ENCODE measurements around the gene ACTN1. TPM values are rescaled to one million over a fixed set of nuclear protein-coding genes. Genes with fewer than 3 reads are reported as not detected.

Gene ACTN1
- total and polyA plus RNA-seq, 2 experiments from 2014 or later = 121 to 280 TPM

- no peaks in the 10 kb centered on the region for H3K36me3 ChIP-seq (ENCODE audit: insufficient read depth)
- H3K4me2 ChIP-seq = no peak overlapping the region
- no peak for ATAC-seq
- Mint-ChIP-seq H3K27me3 (ENCODE audit: insufficient read depth, low read depth, poor library complexity) (peaks cover 12% of the 10 kb centered on the region), H3K4me3 (no peak overlapping the region), H3K27ac (no peak overlapping the region; the same call in 1 of the 2 replicates), H3K36me3 (ENCODE audit: low read depth) (peaks cover 37% of the 10 kb centered on the region), H3K4me1 (peaks cover 37% of the 10 kb centered on the region), H3K9me3 (no peaks in the 10 kb centered on the region; the same call in 1 of the 3 replicates)
- H2AFZ ChIP-seq = no peak overlapping the region
- DNase-seq (ENCODE audit: low spot score) = no peak
- H3K27me3 ChIP-seq (ENCODE audit: insufficient read depth) = no peaks in the 10 kb centered on the region
- H3K4me1 ChIP-seq (ENCODE audit: insufficient read depth) = peaks cover 11% of the 10 kb centered on the region; the same call in 1 of the 2 replicates
- no peak overlapping the region for H3K27ac ChIP-seq (ENCODE audit: low read depth)
- H3K79me2 ChIP-seq (replicated peaks; ENCODE audit: insufficient read depth) = peaks cover 87% of the 10 kb centered on the region
- no peaks in the 10 kb centered on the region for H3K9me2 ChIP-seq (ENCODE audit: insufficient read depth)
- no peaks in the 10 kb centered on the region for H3F3A ChIP-seq (replicated peaks; ENCODE audit: low read depth)
- peaks cover 44% of the 10 kb centered on the region for H4K20me1 ChIP-seq (replicated peaks; ENCODE audit: insufficient read depth)
- no peak overlapping the region for H3K4me3 ChIP-seq
- TF ChIP-seq POLR2AphosphoS5 (IDR thresholded peaks at IDR 0.05; ENCODE audit: low read depth) = no peak
- no peak for TF ChIP-seq EZH2phosphoT487 (IDR thresholded peaks at IDR 0.05; ENCODE audit: unreplicated experiment)
- TF ChIP-seq REST (IDR thresholded peaks at IDR 0.05; ENCODE audit: unreplicated experiment) = no peak
- TF ChIP-seq ZNF114 (CRISPR knock-in tag; IDR thresholded peaks at IDR 0.05) = no peak
- no peak for TF ChIP-seq EZH2 (IDR thresholded peaks at IDR 0.05; ENCODE audit: low read depth, unreplicated experiment)
- no peak for TF ChIP-seq NANOG (IDR thresholded peaks at IDR 0.05; ENCODE audit: borderline replicate concordance)
- TF ChIP-seq ETS1 (IDR thresholded peaks at IDR 0.05) = no peak
- TF ChIP-seq CTCF (conservative IDR thresholded peaks at IDR 0.05; ENCODE audit: low read depth in 2 of 2) = no peak
- TF ChIP-seq JUNB (IDR thresholded peaks at IDR 0.05; ENCODE audit: unreplicated experiment) = no peak
Observed at GRCh38 chr14:68927089-68927488, 52.0 kb downstream of the ACTN1 start.

- peaks cover 40% of the 10 kb centered on the region; the same call in 1 of the 2 replicates for H4K20me1 ChIP-seq (replicated peaks; ENCODE audit: insufficient read depth)
- H3K27me3 ChIP-seq (ENCODE audit: insufficient read depth) = no peaks in the 10 kb centered on the region
- Mint-ChIP-seq H3K9me3 (no peaks in the 10 kb centered on the region; the same call in 1 of the 3 replicates), H3K4me1 (peaks cover 34% of the 10 kb centered on the region), H3K36me3 (ENCODE audit: low read depth) (peaks cover 38% of the 10 kb centered on the region), H3K27me3 (ENCODE audit: insufficient read depth, low read depth, poor library complexity) (peaks cover 11% of the 10 kb centered on the region), H3K27ac (no peak overlapping the region), H3K4me3 (no peak overlapping the region)
- no peaks in the 10 kb centered on the region for H3K36me3 ChIP-seq (ENCODE audit: insufficient read depth)
- ATAC-seq = no peak
- no peaks in the 10 kb centered on the region for H3F3A ChIP-seq (replicated peaks; ENCODE audit: low read depth)
- H3K4me2 ChIP-seq = no peak overlapping the region
- H3K4me1 ChIP-seq (ENCODE audit: insufficient read depth) = peaks cover 19% of the 10 kb centered on the region; the same call in 1 of the 2 replicates
- H2AFZ ChIP-seq = no peak overlapping the region
- H3K4me3 ChIP-seq = no peak overlapping the region
- H3K79me2 ChIP-seq (replicated peaks; ENCODE audit: insufficient read depth) = peaks cover 87% of the 10 kb centered on the region
- H3K9me2 ChIP-seq (ENCODE audit: insufficient read depth) = no peaks in the 10 kb centered on the region
- H3K27ac ChIP-seq (ENCODE audit: low read depth) = peak overlapping the region; percentile 63; the same call in 1 of the 2 replicates
- DNase-seq (ENCODE audit: low spot score) = peak; percentile 43
- no peak for TF ChIP-seq ZNF462 (CRISPR knock-in tag; IDR thresholded peaks at IDR 0.05)
Observed at GRCh38 chr14:68926236-68926635, 52.9 kb downstream of the ACTN1 start.
